Daoy (cell line): Measurements from ENCODE around the gene CENPP. TPM values are rescaled to one million over a fixed set of nuclear protein-coding genes. Genes with fewer than 3 reads are reported as not detected.
"Not testable (repeated sequence)": the region's sequence is repeated elsewhere in the genome, so short reads cannot be mapped to it uniquely, and the experiment has no call there.

ENCODE experiments used
- DNase-seq: peaks from one replicate; pipeline ENCODE4 v3.0.0-alpha.2; 2015; ENCODE audit warnings: low read depth
- total RNA-seq: library from RNA; depleted of rRNA; stranded (reverse); fragments of >200 nt; shearing (Covaris generic); gene quantifications from 2 replicates; pipeline ENCODE4 v1.2.3, GENCODE V29; 2014

CENPP gene
- total RNA-seq, 1 experiment from 2014 or later = 7.6 TPM

DNA sequence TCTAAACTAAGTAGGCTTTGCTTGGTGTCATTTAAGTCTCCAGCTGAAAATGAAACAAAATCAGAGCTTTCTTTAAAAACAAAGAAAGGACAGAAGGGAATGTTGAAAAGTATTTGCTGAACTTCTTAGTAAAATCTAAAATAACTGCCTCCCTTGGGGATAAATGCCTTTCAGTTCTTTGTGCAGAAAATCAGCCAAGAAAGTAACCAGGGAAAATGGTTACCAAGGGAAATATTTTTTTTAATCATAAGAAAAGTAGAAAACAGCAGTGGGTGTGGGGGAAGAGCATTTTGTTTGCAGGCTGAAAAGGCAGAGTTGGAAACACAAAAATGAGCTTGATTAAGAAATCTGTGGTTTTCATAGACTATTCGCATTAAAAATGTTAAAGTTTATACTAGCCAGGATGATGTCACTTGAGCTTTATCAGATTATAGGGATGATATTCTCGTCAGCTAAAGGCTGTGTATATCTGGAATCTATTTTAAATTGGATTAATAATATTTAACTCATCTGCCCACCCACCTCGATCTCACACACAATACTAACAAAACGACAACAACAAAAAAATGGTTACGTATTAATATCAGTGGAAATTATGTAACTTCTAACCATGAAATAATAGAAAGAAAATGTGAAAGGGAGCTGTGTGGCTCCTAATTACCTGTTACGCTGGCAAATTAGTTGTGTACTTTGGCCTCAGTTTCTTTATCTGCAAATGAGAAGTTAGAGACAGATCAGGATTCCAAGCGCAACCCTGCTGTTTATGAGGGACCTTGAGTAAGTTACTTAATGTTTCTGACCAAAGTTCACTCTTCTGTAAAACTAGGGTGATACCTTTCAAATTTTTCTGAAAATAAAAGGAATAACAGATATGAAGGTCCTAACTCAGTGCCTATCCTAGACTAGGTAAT, 210.4 kb downstream of the CENPP start, which contains the start of gene ECM2:
TSS of gene ECM2 (minus strand) at position 51 of the 911 bp plus-strand sequence. CDS start 13,124 bp downstream, outside the sequence.
- no peak for DNase-seq

DNA sequence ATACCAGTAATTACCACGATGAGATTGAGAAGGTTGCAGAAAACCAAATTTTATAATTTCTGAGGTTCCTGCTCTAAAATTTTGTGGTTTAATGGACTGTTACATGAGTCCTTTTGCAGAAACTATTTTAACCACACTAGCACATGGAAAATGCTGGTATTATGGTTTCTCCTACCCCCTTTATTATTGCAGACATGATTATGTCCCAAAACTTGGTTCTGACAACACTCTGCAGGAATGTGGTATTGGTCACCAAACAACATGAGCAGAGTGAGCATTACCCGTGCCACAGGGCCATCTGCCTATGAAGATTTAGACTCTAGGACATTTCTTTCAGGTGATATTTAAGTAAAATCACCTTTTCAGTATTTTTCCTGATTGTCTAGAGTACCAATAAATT, 212.8 kb downstream of the CENPP start:
- peak; percentile 56 for DNase-seq

DNA sequence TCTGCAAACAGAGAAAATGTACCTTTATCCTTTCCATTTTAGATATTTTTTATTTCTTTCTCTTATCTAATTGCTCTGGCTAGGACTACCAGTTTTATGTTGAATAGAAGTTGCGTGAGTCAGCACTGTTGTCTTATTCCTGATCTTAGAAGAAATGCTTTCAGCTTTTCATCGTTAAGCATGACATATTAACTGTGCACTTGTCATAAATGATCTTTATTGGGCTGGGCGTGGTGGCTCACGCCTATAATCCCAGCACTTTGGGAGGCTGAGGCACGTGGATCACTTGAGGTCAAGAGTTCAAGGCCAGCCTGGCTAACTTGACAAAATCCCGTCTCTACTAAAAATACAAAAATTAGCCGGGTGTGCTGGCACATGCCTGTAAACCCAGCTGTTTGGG, 218.2 kb downstream of the CENPP start:
- no peak for DNase-seq

DNA sequence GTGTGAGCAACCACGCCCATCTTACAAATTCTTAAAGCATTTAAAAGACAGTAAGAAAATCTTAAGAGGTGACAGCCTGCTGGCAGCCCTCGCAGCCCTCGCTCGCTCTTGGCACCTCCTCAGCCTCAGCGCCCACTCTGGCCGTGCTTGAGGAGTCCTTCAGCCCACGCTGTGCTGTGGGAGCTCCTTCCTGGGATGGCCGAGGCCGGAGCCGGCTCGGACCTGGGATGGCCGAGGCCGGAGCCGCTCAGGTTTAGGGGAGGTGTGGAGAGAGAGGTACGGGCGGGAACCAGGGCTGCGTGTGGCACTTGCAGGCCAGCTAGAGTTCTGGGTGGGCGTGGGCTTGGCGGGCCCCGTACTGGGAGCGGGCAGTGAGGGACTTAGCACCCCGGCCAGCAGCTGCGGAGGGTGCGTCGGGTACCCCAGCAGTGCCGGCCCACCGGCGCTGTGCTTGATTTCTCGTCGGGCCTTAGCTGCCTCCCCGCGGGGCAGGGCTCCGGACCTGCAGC, 219.3 kb downstream of the CENPP start:
- DNase-seq = no peak

DNA sequence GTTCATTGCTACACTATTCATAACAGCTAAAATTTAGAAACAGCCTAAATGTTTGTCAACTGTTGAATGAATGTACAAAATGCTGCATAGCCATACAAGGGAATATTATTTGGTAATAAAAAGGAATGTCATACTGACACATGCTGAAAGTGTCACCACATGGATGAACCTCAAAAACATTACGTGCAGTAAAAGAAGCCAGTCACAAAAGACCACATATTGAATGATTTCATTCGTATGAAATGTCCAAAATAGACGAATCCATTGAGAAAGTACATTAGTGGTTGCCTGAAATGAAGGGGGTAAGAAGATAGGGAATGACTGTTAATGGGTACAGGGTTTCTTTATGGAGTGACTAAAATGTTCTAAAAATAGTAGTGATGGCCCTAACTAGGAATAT, 221.6 kb downstream of the CENPP start:
- DNase-seq = no peak

DNA sequence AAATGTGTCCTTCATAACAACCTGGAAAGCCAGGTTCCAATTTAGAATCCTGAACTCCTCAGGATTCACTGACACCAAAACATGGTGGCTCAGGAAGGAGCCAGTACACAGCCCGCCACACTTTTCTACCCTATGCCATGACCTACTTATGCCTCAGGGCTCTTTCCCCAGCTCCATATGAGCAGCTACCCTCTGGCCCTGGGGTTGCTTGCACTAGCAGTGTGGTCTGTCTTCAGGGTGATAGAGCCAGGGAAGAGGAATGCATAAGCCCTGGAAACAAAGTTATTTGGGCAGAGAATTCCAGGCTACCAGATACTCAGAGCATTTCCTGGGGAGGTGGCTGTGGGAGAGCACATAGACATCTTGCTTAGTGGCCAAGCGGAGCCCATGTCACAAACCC, 225.0 kb downstream of the CENPP start:
- no peak for DNase-seq

DNA sequence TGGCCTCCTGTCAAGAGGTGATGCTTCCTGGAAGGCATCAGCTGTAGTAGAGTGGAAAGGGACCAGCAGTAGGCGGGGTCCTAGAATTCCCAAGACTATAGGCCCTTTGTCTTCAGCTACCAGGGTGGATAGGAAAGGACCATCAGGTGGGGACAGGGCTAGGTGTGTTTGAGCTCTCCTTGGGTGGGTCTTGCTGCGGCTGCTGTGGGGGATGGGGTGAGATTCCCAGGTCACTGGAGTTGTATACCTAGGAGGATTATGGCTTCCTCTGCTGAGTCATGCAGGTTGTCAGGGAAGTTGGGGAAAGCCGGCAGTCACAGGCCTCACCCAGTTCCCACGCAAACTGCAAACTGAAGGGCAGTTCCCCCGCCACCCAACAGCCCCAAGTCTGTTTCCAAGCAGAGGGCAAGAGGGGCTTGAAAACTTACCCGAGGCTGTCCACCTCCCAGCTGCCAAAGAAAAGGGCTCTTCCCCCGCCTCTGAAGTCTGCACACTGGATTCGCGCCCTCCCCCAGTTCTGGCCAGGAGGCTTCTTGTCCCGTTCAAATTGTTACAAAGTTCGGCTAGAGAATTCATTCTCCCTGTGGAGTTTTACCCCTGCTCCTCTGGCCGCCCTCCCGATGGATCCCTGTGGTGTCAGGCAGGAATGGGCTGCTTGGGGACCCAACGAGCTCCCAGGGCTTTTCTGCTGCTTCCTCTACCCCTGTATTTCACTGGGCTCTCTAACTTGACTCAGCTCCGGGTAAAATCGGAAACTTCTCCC, 233.0 kb downstream of the CENPP start:
- no peak for DNase-seq

DNA sequence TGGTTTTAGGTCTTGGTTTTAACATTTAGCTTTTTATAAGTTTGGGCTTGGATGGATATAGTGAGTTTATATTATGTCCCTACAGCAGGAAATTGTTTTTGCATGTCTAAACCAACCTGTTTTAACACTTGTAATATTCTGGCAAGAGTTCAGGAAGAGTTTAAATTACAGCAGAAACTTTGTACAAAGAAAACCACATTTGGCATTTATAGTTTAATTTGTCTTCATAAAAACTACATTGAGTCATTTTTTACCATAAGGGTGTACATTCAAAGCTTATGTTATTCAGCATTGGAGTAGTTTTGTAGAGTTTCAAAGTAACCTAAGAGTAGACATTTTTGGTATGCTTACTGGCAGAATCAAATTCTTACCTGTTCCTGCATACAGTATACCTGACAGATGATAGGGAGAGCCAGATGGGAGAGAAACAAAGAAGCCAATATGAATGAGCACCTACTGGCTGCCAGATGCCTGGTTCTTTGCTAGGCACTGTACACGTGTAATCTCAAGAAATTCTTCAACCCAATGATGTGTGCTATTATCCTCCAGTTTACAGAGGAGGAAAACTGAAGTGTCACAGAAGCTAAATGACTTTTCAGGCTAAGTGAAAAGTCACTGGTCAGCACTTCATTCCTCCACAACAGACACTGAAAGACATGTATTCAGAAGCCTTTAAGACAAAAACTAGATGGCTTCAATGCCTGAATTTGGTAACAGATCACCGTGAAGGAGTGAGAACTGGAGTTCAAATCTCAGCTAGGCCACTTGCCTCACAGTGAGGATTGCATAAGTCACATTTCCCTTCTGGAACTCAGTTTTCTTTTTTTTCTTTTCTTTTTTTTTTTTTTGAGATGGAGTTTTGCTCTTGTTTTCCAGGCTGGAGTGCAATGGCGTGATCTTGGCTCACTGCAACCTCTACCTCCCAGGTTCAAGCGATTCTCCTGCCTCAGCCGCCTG, 235.9 kb downstream of the CENPP start:
- DNase-seq = no peak

DNA sequence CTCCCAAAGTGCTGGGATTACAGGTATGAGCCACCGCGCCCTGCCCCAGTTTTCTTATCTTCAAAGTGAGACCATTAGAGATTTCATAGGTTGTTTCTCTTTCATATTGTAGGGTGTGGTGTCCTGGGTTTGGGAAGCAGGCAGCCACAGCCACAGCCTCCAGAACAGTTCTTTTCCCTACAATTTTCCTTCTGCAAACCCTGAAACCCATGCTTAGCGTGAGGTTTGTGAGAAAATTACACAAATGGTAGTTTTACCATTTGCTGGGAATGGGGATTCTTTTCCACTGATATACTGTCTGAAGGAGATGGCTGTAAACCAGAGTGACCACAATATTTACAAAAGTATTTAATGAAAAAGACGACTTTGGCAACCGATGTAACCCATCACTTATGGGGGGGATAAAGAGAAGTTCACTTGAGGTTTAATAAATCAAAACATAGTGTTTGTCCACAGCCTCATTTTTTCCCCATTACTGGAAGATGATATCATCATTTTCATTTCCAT, 236.8 kb downstream of the CENPP start:
- DNase-seq = peak; percentile 49

DNA sequence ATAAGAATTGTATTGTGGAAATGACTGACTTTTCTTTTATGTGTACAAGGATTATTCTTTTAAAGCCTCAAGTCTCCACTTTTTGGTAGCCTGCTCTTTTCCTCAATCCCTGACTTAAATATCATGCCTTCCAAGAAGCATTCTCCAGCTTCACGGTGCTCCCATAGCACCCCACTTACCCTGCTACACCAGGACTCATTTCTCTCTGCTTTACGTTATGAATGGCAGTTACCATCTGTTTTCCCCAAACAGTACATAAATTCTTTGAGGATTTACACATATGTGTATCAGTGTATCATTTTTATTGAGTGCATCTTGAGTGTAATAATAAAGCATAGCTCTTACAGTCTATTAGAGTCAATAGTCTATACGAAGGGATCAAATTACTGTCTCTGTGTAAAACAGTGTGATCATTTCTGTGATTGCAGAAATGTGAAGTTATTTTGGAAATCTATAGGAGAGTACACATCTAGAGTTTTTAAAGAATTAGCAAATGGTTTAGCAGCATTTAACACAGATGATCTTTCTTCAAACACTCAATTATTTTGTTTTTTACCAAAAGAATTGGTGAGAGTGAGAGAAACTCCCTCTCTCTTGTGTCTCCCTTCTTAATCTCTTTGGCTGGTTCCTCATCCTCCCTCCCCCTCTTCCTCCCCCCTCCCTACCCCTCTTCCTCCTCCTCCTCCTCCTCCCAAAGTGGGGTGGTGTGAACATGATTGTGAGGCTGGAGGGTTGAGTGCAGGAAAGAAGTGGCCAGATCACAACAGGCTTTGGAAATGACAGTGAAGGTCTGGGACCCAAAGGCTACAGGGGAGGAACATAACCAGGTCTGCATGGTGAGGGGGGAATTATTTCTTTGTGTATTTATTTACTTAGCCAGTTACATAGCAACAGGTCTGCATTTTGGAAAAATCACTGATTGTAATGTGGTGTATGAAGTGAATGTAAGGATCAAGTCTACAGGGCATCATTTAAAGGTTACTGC, 237.7 kb downstream of the CENPP start:
- no peak for DNase-seq

DNA sequence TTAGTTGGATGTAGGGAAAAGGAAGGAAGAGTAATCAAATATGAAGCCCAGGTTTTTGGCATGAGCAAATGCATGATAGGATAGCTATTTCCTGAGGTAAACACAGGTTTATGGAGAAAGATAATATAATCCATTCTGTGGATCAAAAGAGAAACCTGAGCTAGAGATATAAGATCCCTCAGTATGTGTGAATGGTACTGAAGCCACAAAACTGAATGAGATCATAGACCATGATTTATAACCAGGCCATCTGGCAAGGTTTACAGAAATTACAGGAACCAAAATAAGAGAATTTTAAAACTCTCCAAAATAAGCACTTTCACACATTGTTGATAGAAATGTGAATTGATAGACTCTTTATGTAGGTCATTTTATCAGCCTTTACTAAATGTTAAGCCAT, 238.8 kb downstream of the CENPP start:
- DNase-seq = peak; percentile 55

DNA sequence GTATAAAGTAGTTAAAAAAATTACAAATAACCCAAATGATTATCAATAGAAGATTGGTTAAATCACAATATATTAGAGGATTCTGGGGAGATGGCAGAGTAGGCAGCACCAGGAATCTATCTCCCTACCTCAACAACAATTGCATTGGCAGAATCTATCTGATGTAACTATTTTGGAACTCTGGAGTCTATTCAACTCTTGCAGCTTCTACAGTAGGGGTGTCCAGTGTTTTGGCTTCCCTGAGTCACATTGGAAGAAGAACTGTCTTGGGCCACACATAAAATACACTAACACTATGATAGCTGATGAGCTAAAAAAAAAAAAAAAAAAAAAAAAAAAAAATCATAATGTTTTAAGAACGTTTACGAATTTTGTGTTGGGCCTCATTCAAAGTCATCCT, 239.2 kb downstream of the CENPP start:
- no peak for DNase-seq

DNA sequence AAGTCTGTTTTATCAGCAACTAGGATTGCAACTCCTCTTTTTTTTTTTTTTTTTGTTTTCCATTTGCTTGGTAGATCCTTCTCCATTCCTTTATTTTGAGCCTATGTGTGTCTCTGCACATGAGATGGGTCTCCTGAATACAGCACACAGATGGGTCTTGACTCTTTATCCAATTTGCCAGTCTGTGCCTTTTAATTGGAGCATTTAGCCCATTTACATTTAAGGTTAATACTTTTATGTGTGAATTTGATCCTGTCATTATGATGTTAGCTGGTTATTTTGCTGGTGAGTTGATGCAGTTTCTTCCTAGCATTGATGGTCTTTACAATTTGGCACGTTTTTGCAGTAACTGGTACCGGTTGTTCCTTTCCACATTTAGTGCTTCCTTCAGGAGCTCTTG, 246.1 kb downstream of the CENPP start:
- DNase-seq = not testable (repeated sequence)

DNA sequence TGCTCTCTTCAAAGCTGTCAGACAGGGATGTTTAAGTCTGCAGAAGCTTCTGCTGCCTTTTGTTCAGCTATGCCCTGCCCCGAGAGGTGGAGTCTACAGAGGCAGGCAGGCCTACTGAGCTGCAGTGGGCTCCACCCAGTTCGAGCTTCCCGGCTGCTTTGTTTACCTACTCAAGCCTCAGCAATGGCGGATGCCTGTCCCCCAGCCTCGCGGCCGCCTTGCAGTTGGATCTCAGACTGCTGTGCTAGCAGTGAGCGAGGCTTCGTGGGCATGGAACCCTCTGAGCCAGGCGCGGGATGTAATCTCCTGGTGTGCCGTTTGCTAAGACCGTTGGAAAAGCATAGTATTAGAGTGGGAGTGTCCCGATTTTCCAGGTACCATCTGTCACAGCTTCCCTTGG, 247.9 kb downstream of the CENPP start:
- not testable (repeated sequence) for DNase-seq

DNA sequence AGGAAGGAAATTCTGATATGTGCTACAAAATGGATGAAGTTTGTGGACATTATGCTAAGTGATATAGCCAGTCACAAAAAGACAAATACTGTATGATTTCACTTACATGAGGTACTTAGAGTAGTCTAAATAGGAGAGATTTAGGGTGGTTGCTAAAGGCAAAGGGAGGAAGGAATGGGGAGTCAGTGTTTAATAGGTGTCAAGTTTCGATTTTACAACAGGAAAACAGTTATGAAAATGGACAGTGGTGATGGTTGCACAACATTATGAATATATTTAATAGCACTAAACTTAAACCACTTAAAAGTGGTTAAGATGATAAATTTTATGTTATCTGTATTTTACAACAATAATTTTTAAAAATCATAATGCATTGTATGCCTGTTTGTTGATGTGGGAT, 250.4 kb downstream of the CENPP start:
- DNase-seq = no peak

DNA sequence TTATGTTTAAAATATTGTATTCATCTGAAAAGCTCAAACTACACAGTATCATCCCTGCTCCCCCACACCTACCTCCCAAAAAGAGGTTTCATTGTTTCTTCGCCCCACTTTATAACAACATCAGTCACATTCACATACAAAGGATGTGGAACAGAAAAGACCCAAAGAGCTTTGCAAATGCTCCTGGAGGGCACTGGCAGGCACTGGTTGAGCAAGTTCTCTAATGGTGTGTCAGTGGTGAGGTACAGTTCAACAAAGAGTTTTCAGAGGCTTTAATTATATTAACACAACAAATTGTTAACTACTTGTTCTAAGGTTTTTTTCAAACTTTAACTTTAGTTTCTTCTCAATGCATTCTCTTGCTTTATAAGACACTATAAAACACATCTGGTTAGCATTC, 264.2 kb downstream of the CENPP start:
- DNase-seq = no peak

DNA sequence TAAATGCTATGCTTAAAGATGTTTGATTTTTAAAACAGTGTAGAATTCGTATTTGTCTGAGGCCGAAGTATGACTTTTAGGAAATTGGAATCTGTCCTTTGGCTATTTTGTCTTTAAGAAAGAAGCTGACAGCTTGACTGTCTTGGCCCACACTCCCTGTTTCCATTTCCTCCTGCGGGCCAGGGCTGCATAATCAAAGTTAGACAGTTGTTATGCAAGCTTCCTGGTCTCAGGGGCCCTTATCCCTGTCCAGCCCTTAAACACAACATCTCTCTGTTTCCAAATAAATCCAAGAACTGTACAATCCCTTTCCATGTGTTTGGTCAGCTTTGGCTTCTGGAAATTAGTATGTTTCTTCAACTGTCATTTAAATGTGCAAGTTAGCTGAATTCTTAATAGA, 264.6 kb downstream of the CENPP start:
- DNase-seq = no peak

DNA sequence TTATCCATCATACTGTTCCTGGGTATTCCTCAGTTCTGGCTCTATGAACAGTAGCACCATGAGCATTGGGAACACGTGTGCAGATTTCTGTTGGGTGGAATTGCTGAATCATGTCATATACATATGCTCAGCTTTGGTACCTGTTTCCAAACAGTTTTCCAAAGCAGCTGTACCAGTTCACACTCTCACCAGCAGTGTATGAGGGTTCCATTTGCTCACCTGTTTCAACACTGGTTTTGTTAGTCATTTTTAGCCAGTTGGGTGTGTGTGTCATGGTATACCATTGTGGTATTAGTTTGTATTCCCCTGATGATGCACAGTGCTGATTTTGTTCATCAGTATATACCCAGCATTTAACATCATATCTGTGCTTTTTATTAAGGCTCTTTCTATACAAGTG, 266.8 kb downstream of the CENPP start:
- no peak for DNase-seq

DNA sequence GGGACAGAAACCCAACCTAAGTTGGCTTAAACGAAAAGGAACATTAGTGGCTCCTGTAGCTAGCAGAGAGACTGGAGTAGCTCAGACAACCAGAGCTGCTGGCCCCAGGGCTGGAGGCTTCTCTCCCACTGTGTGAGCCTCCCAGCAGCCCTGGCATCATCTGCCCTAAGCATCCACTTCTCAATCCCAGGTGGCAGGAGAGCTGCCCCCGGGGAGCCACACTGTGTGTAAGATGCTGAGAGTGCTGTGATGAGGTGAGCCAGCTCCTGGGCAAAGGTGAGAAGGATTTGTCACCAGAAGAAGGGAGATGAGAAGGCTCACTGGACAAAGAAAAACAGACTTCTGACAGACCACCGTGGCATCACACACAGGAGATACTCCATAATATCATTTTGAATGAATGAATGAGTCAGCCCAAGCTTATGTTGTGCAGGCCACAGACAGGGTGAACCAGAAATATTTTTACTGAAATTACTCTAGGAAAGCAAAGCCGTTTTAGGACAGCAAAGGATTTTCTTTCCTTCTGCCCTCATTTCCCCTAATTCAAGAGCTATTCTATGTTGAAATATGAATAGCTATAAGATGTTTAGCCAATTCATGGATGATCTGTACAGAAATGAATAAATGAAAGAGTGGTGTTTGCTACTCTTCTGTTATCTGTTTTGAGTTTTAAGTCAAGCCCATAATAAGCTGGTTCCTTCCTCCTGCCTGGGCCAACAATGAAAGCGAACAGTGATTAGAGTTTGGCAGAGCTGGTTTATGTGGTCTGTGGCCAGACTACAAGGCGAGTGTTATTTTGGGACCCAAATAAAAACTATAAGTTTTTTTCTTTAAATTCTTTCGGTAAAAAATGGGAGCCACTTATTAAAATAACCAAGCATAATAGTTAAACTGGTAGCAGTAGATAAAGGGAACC, 267.5 kb downstream of the CENPP start:
- DNase-seq = no peak
